Heart left ventricle (tissue), 16 donors: ENCODE measurements around the gene ATAD1. TPM values are rescaled to one million over a fixed set of nuclear protein-coding genes. Genes with fewer than 3 reads are reported as not detected.

Experiments
- ATAC-seq, 4 donors: fragments of 200-7000 bp; cut with Tn5 transposase; one replicate each; pipeline ENCODE4 v1.9.1; 2020 to 2022; ENCODE audit warnings: moderate library complexity in 4 of 4, mild to moderate bottlenecking in 3 of 4, moderate number of reproducible peaks in 1 of 4
- DNase-seq, 5 donors: peaks; one replicate each; pipeline ENCODE4 v3.0.0-alpha.2; 2020
- H3K27ac ChIP-seq, 12 donors: fragments of 200-600 bp; sonication (generic) in 4 of 12; one replicate each; pipeline versions ENCODE4 v1.5.0 to v1.8.0; 2016 to 2022; ENCODE audit warnings: mild to moderate bottlenecking in 2 of 12
- H3K27me3 ChIP-seq, 9 donors: fragments of 200-600 bp; sonication (generic) in 2 of 9; one replicate each; pipeline versions ENCODE4 v1.5.1 to v1.8.0; 2016 to 2022; ENCODE audit warnings: mild to moderate bottlenecking in 3 of 9
- H3K36me3 ChIP-seq, 9 donors: fragments of 200-600 bp; sonication (generic) in 2 of 9; one replicate each; pipeline versions ENCODE4 v1.5.0 to v1.8.0; 2018 to 2022; ENCODE audit warnings: mild to moderate bottlenecking in 2 of 9
- H3K4me1 ChIP-seq, 12 donors: fragments of 200-600 bp; sonication (generic) in 4 of 12; one replicate each; pipeline versions ENCODE4 v1.5.0 to v1.8.0; 2016 to 2022; ENCODE audit warnings: mild to moderate bottlenecking in 3 of 12
- H3K4me3 ChIP-seq, 12 donors: fragments of 200-600 bp; sonication (generic) in 4 of 12; one replicate each; pipeline versions ENCODE4 v1.5.0 to v1.8.0; 2017 to 2022; ENCODE audit warnings: mild to moderate bottlenecking in 9 of 12, moderate library complexity in 4 of 12
- H3K9me3 ChIP-seq, 12 donors: fragments of 200-600 bp; sonication (generic) in 4 of 12; one replicate each; pipeline versions ENCODE4 v1.5.0 to v1.8.0; 2016 to 2022; ENCODE audit warnings: mild to moderate bottlenecking in 1 of 12
- POLR2A ChIP-seq, 2 donors: fragments of 450-650 bp; IDR thresholded peaks; one replicate each; pipeline ENCODE4 v1.6.1; 2017; ENCODE audit warnings: antibody characterized with exemption in 2 of 2, mild to moderate bottlenecking in 2 of 2, moderate library complexity in 2 of 2
- WGBS, 4 donors: extraction: QIAGEN DNeasy Blood & Tissue Kit in 2 of 4; methylation state at CpG; one replicate each; pipeline versions ENCODE4 v1.1.5 to v1.1.7; 2013 to 2018; 5-methylcytosine and 5-hydroxymethylcytosine counted together
- intact Hi-C, 10 donors: fragments of 100-400 bp; cut with DNase I; formaldehyde crosslinking; loops; one replicate each; pipeline versions ENCODE4 v1.11.1 to v1.14.2; 2022
- polyA plus RNA-seq, 2 donors: library from polyadenylated mRNA; stranded (reverse); fragments of 200-250 nt; gene quantifications; one replicate each; pipeline ENCODE4 v1.2.3, GENCODE V29; 2013
- total RNA-seq, 9 donors: library from RNA; depleted of rRNA in 2 of 9; stranded (reverse); fragments of >200 nt in 2 of 9; fragmentation: NEBNext Ultra II Directional in 3 of 9; extraction: Animal tissue kit (Norgen Biotek cat#: 25700) in 3 of 9; gene quantifications; one replicate each; pipeline versions ENCODE4 v1.1.0 to v1.2.4, GENCODE V29; 2016 to 2023
- TF ChIP-seq, protein P1 (sequence below), 12 donors: fragments of 200-600 bp; sonication (generic) in 4 of 12; IDR thresholded peaks; one replicate each; pipeline versions ENCODE4 v1.5.0 to v1.8.0; 2018 to 2022; ENCODE audit warnings: antibody characterized with exemption in 12 of 12, mild to moderate bottlenecking in 5 of 12
- donor health status: ischemic (EF 13 %, LVEDD 7.1; RV severe dilation, severe dysfunction).
- donor health status: healthy with polysubstance abuse.
- donor health status: DM: no; HTN: yes; CAD: no.
- donor health status: DM: no; HTN: no; CAD: no.
- donor health status: ischemic (EF 25% LVEDD 6.9; RV normal size, moderate dysfunction).
- donor health status: ischemic (EF 25% LVEDD 5.7; RV mildly dilated, moderate dysfunction).
- donor health status: healthy.
- donor health status: DM: yes; HTN: yes; CAD: no.
- donor health status: ischemic (EF 35%, LVEDD 5.7; RV mildly dilated, moderate dysfunction).
- donor health status: nonischemic (EF 11% LVEDD 7.7; RV severe dilation, severe dysfunction).
- donor health status: DM: yes; HTN: yes; CAD: no.
- donor health status: PGD.
- donor health status: ischemic (EF 29% LVEDD 5.4; RV normal size, mild dysfunction).
- donor health status: nonischemic (EF 23%, LVEDD 6.1; RV moderate dilation, normal function).

Gene ATAD1
- total and polyA plus RNA-seq, 11 donors: 17.5 to 115 (median 80.8) TPM

DNA sequence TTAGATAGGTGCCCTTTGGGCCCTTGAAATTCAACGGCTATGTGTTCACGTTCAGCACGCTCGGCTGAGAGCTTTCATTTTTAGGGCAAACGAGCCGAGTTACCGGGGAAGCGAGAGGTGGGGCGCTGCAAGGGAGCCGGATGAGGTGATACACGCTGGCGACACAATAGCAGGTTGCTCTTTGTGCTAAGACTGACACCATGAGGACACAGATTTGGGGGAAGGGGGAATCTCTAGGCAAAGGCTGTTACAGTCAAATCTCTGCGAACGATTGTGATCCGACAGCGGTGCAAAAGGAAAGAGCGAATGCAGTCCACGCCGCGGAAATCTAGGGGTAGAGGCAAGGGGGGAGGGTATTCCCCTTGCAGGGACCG lies 44.6 kb upstream of the ATAD1 start:
- H3K27ac ChIP-seq: peak overlapping the region; percentile 95 to 99 (median 97)
- H3K36me3 ChIP-seq: no peaks in the 10 kb centered on the region
- WGBS, 4 donors: 0% methylated on average over 21 of the region's 21 CpGs
- no peaks in the 10 kb centered on the region for H3K9me3 ChIP-seq
- H3K4me1 ChIP-seq: peaks cover 0 to 29% (median 14%) of the 10 kb centered on the region in 12 donors
- intact Hi-C loops: loop anchor here (2.0 to 10.0 kb wide), 21 partner anchors 62 to 690 kb away; no protein-coding TSS in a partner anchor
- ATAC-seq (peak in 2 of 4 donors; percentile 2 to 6), DNase-seq (no peak)
- TF ChIP-seq, protein P1, sequence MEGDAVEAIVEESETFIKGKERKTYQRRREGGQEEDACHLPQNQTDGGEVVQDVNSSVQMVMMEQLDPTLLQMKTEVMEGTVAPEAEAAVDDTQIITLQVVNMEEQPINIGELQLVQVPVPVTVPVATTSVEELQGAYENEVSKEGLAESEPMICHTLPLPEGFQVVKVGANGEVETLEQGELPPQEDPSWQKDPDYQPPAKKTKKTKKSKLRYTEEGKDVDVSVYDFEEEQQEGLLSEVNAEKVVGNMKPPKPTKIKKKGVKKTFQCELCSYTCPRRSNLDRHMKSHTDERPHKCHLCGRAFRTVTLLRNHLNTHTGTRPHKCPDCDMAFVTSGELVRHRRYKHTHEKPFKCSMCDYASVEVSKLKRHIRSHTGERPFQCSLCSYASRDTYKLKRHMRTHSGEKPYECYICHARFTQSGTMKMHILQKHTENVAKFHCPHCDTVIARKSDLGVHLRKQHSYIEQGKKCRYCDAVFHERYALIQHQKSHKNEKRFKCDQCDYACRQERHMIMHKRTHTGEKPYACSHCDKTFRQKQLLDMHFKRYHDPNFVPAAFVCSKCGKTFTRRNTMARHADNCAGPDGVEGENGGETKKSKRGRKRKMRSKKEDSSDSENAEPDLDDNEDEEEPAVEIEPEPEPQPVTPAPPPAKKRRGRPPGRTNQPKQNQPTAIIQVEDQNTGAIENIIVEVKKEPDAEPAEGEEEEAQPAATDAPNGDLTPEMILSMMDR (IDR thresholded peaks at IDR 0.05): no peak
- TF ChIP-seq POLR2A (IDR thresholded peaks at IDR 0.05): no peak
- H3K27me3 ChIP-seq: no peaks in the 10 kb centered on the region
- H3K4me3 ChIP-seq: peak overlapping the region; percentile 63 to 95 (median 80)

DNA sequence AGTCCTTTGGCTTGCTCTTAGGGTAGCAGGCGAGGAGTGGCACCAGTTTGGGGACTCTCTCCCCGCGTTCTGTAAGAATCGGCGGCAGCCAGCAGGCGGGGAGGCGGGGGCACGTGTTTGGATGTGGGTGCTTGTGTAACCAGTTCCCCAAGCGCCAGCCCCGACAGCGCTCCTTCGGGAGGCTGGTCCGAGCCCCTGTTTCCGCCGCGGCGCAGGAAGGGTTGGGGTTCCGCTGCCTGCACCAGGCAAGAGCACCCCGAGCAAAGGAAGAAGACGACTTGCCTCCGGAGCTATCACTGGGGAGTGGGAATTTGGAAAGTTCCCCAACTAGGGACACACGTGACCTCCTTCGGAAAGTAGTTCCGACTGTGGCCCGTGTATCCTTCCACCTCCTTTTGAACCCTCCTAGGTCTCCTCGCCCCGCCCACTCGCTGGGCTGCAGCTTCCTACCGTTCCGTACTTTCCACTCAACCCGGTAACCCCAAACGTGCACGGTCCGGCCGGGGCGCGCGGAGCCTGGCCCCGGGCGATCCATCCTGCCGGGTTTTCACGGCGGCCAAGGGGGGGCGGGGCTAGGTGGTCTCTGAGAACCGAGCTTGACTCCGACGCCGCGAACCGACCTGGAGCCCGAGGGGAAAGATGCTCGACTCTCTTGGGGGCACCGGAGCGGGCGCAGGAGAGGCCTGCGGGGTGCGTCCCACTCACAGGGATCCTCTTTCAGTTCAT lies 44.1 kb upstream of the ATAD1 start:
- peak; percentile 97 to 98 (median 98) for DNase-seq
- TF ChIP-seq, protein P1 (IDR thresholded peaks at IDR 0.05): no peak
- peak in 1 of 2 donors; percentile 58 for TF ChIP-seq POLR2A (IDR thresholded peaks at IDR 0.05)
- intact Hi-C loops: loop anchor here (2.0 to 10.0 kb wide), 22 partner anchors 43 to 690 kb away; partner anchors contain the start of gene ATAD1 (in 1 of the 10)
- Histone ChIP-seq H3K27ac (peak overlapping the region; percentile 95 to 99 (median 97)), H3K36me3 (no peaks in the 10 kb centered on the region), H3K9me3 (no peaks in the 10 kb centered on the region), H3K4me1 (peaks cover 0 to 24% (median 14%) of the 10 kb centered on the region in 12 donors), H3K4me3 (peak overlapping the region; percentile 63 to 95 (median 80)), H3K27me3 (no peaks in the 10 kb centered on the region)
- WGBS, 4 donors: 0 to 1% (median 0%) methylated on average over 44 to 57 of the region's 57 CpGs
- ATAC-seq: peak; percentile 88 to 92 (median 91)

DNA sequence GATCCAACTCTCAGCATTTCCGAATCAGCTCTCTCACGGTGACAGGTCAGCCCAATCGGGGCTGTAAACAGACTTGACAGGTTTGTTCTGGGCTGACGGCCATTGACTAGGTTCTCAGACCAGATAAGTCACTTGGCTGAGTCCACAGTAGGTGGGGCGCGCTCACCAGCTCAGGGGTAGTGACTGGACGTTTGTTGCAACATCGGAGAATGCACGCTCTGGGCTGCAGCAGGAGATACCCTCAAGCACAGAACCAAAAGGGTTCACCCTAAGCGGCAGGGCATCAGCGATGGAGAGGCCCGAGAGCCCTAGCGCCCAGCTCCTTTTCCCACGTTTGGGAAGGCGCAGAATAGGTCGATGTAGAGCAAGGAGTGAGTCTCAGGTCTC lies 43.5 kb upstream of the ATAD1 start:
- WGBS, 4 donors: 2 to 9% (median 6%) methylated on average over 10 to 16 of the region's 16 CpGs
- H3K4me3 ChIP-seq: peak overlapping the region; percentile 63 to 95 (median 80)
- ATAC-seq (peak; percentile 62 to 75 (median 66)), DNase-seq (peak; percentile 71 to 92 (median 85))
- H3K9me3 ChIP-seq: no peaks in the 10 kb centered on the region
- intact Hi-C loops: loop anchor here (2.0 to 10.0 kb wide), 20 partner anchors 43 to 691 kb away; partner anchors contain the start of gene ATAD1 (in 1 of the 10)
- H3K36me3 ChIP-seq: no peaks in the 10 kb centered on the region
- H3K27ac ChIP-seq: peak overlapping the region; percentile 95 to 99 (median 97)
- H3K4me1 ChIP-seq: peaks cover 0 to 20% (median 14%) of the 10 kb centered on the region in 12 donors
- H3K27me3 ChIP-seq: no peaks in the 10 kb centered on the region
- peak in 1 of 2 donors; percentile 11 for TF ChIP-seq POLR2A (IDR thresholded peaks at IDR 0.05)
- TF ChIP-seq, protein P1 (IDR thresholded peaks at IDR 0.05): peak in 5 of 12 donors; percentile 10 to 45 (median 18)

DNA sequence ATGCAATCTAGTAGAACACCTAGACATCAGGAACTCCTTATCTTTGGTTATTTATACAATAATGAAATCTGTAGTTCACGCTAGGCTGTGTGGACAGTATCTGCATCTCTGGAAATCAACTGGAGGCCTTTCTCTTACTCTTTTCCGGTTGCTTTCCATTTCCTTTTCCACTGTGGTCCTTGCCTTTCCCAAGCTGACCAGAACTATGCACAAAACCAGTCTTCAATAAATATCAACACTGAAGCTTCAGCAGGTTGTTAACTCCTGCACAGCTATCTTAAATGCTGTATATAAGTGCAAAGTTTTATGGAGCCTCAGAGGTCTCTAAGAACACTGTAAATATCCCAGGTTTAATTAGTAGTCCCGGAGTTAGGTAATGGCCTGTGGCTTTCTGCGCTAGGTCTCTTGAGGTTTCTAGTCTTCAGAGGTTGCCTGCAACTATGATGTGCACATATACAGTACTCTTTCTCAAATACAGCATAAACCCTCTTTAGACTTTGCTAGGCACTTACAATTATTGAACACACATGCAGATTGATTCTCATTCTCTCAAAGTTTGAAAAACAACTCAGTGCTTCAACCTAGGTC lies 42.9 kb upstream of the ATAD1 start:
- Histone ChIP-seq H3K36me3 (no peaks in the 10 kb centered on the region), H3K9me3 (no peaks in the 10 kb centered on the region), H3K4me3 (peak overlapping the region in 8 of 12 donors; percentile 67 to 95 (median 80)), H3K27me3 (no peaks in the 10 kb centered on the region), H3K27ac (peak overlapping the region in 11 of 12 donors; percentile 95 to 99 (median 97)), H3K4me1 (peaks cover 0 to 20% (median 14%) of the 10 kb centered on the region in 12 donors)
- intact Hi-C loops: loop anchor here (2.0 to 10.0 kb wide), 20 partner anchors 42 to 691 kb away; partner anchors contain the start of gene ATAD1 (in 1 of the 10)
- TF ChIP-seq, protein P1 (IDR thresholded peaks at IDR 0.05): no peak
- no peak for TF ChIP-seq POLR2A (IDR thresholded peaks at IDR 0.05)
- DNase-seq (no peak), ATAC-seq (no peak)
- 58 to 73% (median 66%) methylated on average over 4 of the region's 4 CpGs for WGBS, 4 donors
